ENCODE measurements around the gene RSPH3. TPM values are rescaled to one million over a fixed set of nuclear protein-coding genes. Genes with fewer than 3 reads are reported as not detected.

RSPH3 gene
- total and polyA plus RNA-seq, 2 of the 13 experiments (the other 11 are each of a cell fraction or from before 2014, with no cell fraction given), result 1.3 to 3.5 TPM

- TF ChIP-seq SNRNP70 (IDR thresholded peaks at IDR 0.05; ENCODE audit: low read depth, low read length), result no peak
- no peak for TF ChIP-seq CCAR2 (optimal IDR thresholded peaks at IDR 0.05; ENCODE audit: low read depth, low read length)
- peak; percentile 99 for TF ChIP-seq ZNF563 (CRISPR knock-in tag; IDR thresholded peaks at IDR 0.05)
- TF ChIP-seq WIZ (CRISPR knock-in tag; IDR thresholded peaks at IDR 0.05), result peak; percentile 98
- TF ChIP-seq GTF3A (CRISPR knock-in tag; conservative IDR thresholded peaks at IDR 0.05), result peak; percentile 87
- TF ChIP-seq KDM5A (IDR thresholded peaks at IDR 0.05; ENCODE audit: borderline replicate concordance, low read length), result peak; percentile 38
- no peak for TF ChIP-seq TRIM24 (CRISPR knock-in tag; IDR thresholded peaks at IDR 0.05)
- TF ChIP-seq KDM2A (CRISPR knock-in tag; IDR thresholded peaks at IDR 0.05; ENCODE audit: borderline replicate concordance, low read depth), result peak; percentile 92
- peak; percentile 96 for TF ChIP-seq MXD4 (CRISPR knock-in tag; IDR thresholded peaks at IDR 0.05)
- peak; percentile 15 for TF ChIP-seq TBL1XR1 (IDR thresholded peaks at IDR 0.05; ENCODE audit: borderline replicate concordance, low read length, partially characterized antibody)
- peak; percentile 98; the same call in 1 of the 2 replicates for TF ChIP-seq ZNF557 (CRISPR knock-in tag; IDR thresholded peaks at IDR 0.05)
- peak; percentile 97; the same call in 1 of the 2 replicates for TF ChIP-seq ZNF614 (CRISPR knock-in tag; IDR thresholded peaks at IDR 0.05; ENCODE audit: borderline replicate concordance)
- peak; percentile 77 for TF ChIP-seq PAXIP1 (CRISPR knock-in tag; conservative IDR thresholded peaks at IDR 0.05)
- TF ChIP-seq SKI (IDR thresholded peaks at IDR 0.05; ENCODE audit: partially characterized antibody), result peak; percentile 87
- peak; percentile 65; the same call in 1 of the 2 replicates for TF ChIP-seq KDM1A (CRISPR knock-in tag; IDR thresholded peaks at IDR 0.05)
- peak; percentile 90 for TF ChIP-seq DZIP1 (CRISPR knock-in tag; IDR thresholded peaks at IDR 0.05)
- TF ChIP-seq NFYB (CRISPR knock-in tag; IDR thresholded peaks at IDR 0.05), result peak; percentile 50
- TF ChIP-seq CEBPB (IDR thresholded peaks at IDR 0.05; ENCODE audit: borderline replicate concordance, low read depth, low read length), result no peak
- TF ChIP-seq ZNF484 (CRISPR knock-in tag; IDR thresholded peaks at IDR 0.05; ENCODE audit: borderline replicate concordance, low read depth), result peak; percentile 93; the same call in 1 of the 2 replicates
- peak; percentile 89; the same call in 1 of the 2 replicates for TF ChIP-seq SATB2 (CRISPR knock-in tag; IDR thresholded peaks at IDR 0.05)
- TF ChIP-seq HINFP (CRISPR knock-in tag; IDR thresholded peaks at IDR 0.05; ENCODE audit: low read depth), result peak; percentile 95
Observed at GRCh38 chr6:158999666-159000403, at the start of gene RSPH3 (continued).
